Measurements from ENCODE around the gene TRAK1.

The TRAK1 gene

DNA sequence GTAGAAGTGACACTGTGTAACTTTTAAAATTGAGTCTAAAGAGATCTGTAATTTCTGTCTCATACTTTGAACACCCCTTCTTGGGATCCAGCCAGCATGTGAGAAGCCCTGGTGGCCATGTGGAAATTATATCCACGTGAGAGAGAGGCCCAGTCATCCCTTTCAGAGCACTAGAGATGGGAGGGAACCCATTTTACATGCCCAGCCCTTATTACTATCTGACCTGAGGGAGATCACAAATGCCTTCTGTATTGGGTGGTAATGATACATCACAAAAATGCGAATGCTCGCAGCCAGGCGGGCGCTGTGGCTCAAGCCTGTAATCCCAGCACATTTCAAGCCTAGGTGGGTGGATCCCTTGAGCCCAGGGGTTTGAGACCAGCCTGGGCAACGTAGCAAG, 27.3 kb upstream of the TRAK1 start:
- Histone ChIP-seq H3K4me1 (ENCODE audit: control insufficient read depth, insufficient read depth, low read depth, low read length) (peaks cover 14% of the 10 kb centered on the region), H4K91ac (ENCODE audit: low read length) (no peak overlapping the region), H3K9ac (ENCODE audit: low read length) (peak overlapping the region; percentile 83), H3K27ac (ENCODE audit: low read length, poor library complexity, severe bottlenecking) (no peak overlapping the region), H4K8ac (ENCODE audit: low read length) (peak overlapping the region; percentile 49), H2BK5ac (ENCODE audit: low read depth, low read length, poor library complexity, severe bottlenecking) (no peak overlapping the region), H3K79me1 (replicated peaks; ENCODE audit: low read length, poor library complexity, severe bottlenecking) (peaks cover 31% of the 10 kb centered on the region), H3K23ac (ENCODE audit: low read length in 2 of 2) (no peak overlapping the region), H3K14ac (ENCODE audit: low read length in 2 of 2) (no peak overlapping the region), H3K18ac (ENCODE audit: low read depth in 1 of 2, low read length in 2 of 2) (peak overlapping the region; percentile 28 to 32), H2BK120ac (ENCODE audit: low read depth, low read length) (no peak overlapping the region), H3K4ac (ENCODE audit: low read depth in 1 of 2, low read length in 2 of 2) (peak overlapping the region in 1 of 2 experiments; percentile 41), H3K36me3 (ENCODE audit: control insufficient read depth in 1 of 2, insufficient read depth in 2 of 2, low read depth in 1 of 2, low read length in 2 of 2) (no peaks in the 10 kb centered on the region), H2AK5ac (ENCODE audit: low read length, severe bottlenecking) (peak overlapping the region; percentile 83), H3K27me3 (ENCODE audit: control insufficient read depth in 1 of 2, insufficient read depth in 1 of 2, low read length in 2 of 2) (no peaks in the 10 kb centered on the region), H3K4me2 (ENCODE audit: low read length, poor library complexity, severe bottlenecking) (no peak overlapping the region), H3K4me3 (ENCODE audit: insufficient read depth in 1 of 2, low read depth in 1 of 2, low read length in 2 of 2) (no peak overlapping the region), H2AFZ (ENCODE audit: low read depth, low read length) (no peak overlapping the region), H2BK12ac (ENCODE audit: low read length in 2 of 2) (peak overlapping the region; percentile 6 to 28), H2BK15ac (ENCODE audit: low read depth, poor library complexity, severe bottlenecking) (peak overlapping the region; percentile 75), H3K9me3 (ENCODE audit: control insufficient read depth, low read length) (no peaks in the 10 kb centered on the region)
- 97% methylated on average over 4 of the region's 6 CpGs for WGBS
- DNase-seq: peak; percentile 68

DNA sequence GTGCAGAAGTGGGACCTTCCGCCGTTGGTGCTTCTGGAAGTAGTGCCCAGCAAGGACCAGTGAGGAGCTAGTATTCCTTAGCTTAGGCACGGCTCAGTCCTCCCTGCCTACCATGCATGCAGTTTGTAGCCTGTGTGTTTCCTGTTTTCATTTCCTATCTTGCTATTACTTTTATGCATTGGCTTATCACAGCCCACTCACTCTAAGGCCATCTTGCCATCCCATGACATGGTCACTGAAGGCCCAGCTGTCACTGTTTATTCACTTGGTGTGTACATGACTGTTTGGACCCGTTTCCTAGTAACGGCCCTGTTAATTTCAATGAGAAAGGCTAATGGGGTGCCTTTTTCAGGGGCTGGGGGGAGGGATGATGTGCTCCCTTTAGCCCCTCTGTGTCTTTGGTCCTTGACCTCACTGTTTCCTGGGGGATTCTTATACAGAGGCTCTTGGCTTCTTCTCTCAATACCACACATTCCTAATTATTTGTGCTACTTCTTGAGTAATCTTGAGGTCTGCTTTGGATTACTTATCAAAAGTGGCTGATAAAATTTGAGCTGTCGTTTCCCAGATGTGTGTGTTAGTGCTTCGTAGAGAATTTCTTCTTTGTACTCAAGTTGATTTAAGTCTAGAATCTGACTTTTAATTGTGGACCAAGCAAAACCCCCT, 24.5 kb upstream of the TRAK1 start:
- peaks cover 34% of the 10 kb centered on the region for H3K79me1 ChIP-seq (replicated peaks; ENCODE audit: low read length, poor library complexity, severe bottlenecking)
- no peaks in the 10 kb centered on the region for H3K27me3 ChIP-seq (ENCODE audit: control insufficient read depth in 1 of 2, insufficient read depth in 1 of 2, low read length in 2 of 2)
- H3K23ac ChIP-seq (ENCODE audit: low read length in 2 of 2): no peak overlapping the region
- peak overlapping the region; percentile 3 to 62 for H3K18ac ChIP-seq (ENCODE audit: low read depth in 1 of 2, low read length in 2 of 2)
- H3K9ac ChIP-seq (ENCODE audit: low read length): peak overlapping the region; percentile 94
- H4K91ac ChIP-seq (ENCODE audit: low read length): peak overlapping the region; percentile 8
- H3K4ac ChIP-seq (ENCODE audit: low read depth in 1 of 2, low read length in 2 of 2): peak overlapping the region; percentile 3 to 13
- no peak overlapping the region for H2BK120ac ChIP-seq (ENCODE audit: low read depth, low read length)
- no peak overlapping the region for H3K27ac ChIP-seq (ENCODE audit: low read length, poor library complexity, severe bottlenecking)
- H3K36me3 ChIP-seq (ENCODE audit: control insufficient read depth in 1 of 2, insufficient read depth in 2 of 2, low read depth in 1 of 2, low read length in 2 of 2): no peaks in the 10 kb centered on the region
- DNase-seq: peak; percentile 89
- peak overlapping the region in 1 of 2 experiments; percentile 19 for H3K14ac ChIP-seq (ENCODE audit: low read length in 2 of 2)
- peak overlapping the region; percentile 7 to 95 for H2BK12ac ChIP-seq (ENCODE audit: low read length in 2 of 2)
- no peak overlapping the region for H2BK15ac ChIP-seq (ENCODE audit: low read depth, poor library complexity, severe bottlenecking)
- H3K4me3 ChIP-seq (ENCODE audit: insufficient read depth in 1 of 2, low read depth in 1 of 2, low read length in 2 of 2): peak overlapping the region in 1 of 2 experiments; percentile 41
- H2BK5ac ChIP-seq (ENCODE audit: low read depth, low read length, poor library complexity, severe bottlenecking): no peak overlapping the region
- peak overlapping the region; percentile 66 for H4K8ac ChIP-seq (ENCODE audit: low read length)
- WGBS: 57% methylated on average over 7 of the region's 7 CpGs
- H2AFZ ChIP-seq (ENCODE audit: low read depth, low read length): no peak overlapping the region
- H3K4me1 ChIP-seq (ENCODE audit: control insufficient read depth, insufficient read depth, low read depth, low read length): peaks cover 15% of the 10 kb centered on the region
- H3K4me2 ChIP-seq (ENCODE audit: low read length, poor library complexity, severe bottlenecking): no peak overlapping the region
- no peaks in the 10 kb centered on the region for H3K9me3 ChIP-seq (ENCODE audit: control insufficient read depth, low read length)
- peak overlapping the region; percentile 31 for H2AK5ac ChIP-seq (ENCODE audit: low read length, severe bottlenecking)

DNA sequence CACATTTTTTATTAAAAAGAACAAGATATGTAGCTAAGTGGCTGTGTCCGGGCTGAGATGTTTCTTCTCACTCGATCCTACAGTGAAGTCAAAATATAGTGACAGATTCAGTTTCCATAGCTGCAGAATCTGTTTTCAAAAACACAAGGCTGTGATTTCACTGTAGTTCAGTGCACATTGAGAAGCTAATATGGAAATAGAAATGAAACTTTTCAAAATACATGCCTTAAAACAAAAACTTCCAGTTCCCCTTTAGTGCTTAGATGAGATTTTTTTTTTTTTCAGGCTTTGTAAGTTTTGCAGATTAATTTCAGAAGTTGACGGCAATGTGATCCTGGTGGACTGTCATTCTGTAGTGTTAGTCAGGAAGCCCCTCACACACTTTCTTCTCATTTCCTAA, 23.8 kb upstream of the TRAK1 start:
- WGBS: 42% methylated on average over 3 of the region's 3 CpGs
- no peak overlapping the region for H2AFZ ChIP-seq (ENCODE audit: low read depth, low read length)
- no peak overlapping the region for H4K91ac ChIP-seq (ENCODE audit: low read length)
- H2AK5ac ChIP-seq (ENCODE audit: low read length, severe bottlenecking): no peak overlapping the region
- H2BK5ac ChIP-seq (ENCODE audit: low read depth, low read length, poor library complexity, severe bottlenecking): no peak overlapping the region
- H2BK15ac ChIP-seq (ENCODE audit: low read depth, poor library complexity, severe bottlenecking): no peak overlapping the region
- no peaks in the 10 kb centered on the region for H3K36me3 ChIP-seq (ENCODE audit: control insufficient read depth in 1 of 2, insufficient read depth in 2 of 2, low read depth in 1 of 2, low read length in 2 of 2)
- no peaks in the 10 kb centered on the region for H3K27me3 ChIP-seq (ENCODE audit: control insufficient read depth in 1 of 2, insufficient read depth in 1 of 2, low read length in 2 of 2)
- no peak overlapping the region for H3K4ac ChIP-seq (ENCODE audit: low read depth in 1 of 2, low read length in 2 of 2)
- no peak overlapping the region for H3K18ac ChIP-seq (ENCODE audit: low read depth in 1 of 2, low read length in 2 of 2)
- H2BK120ac ChIP-seq (ENCODE audit: low read depth, low read length): no peak overlapping the region
- H3K4me2 ChIP-seq (ENCODE audit: low read length, poor library complexity, severe bottlenecking): no peak overlapping the region
- H4K8ac ChIP-seq (ENCODE audit: low read length): no peak overlapping the region
- DNase-seq: peak; percentile 93
- H3K9ac ChIP-seq (ENCODE audit: low read length): peak overlapping the region; percentile 94
- no peak overlapping the region for H3K27ac ChIP-seq (ENCODE audit: low read length, poor library complexity, severe bottlenecking)
- H3K23ac ChIP-seq (ENCODE audit: low read length in 2 of 2): no peak overlapping the region
- H3K4me1 ChIP-seq (ENCODE audit: control insufficient read depth, insufficient read depth, low read depth, low read length): peaks cover 17% of the 10 kb centered on the region
- peaks cover 34% of the 10 kb centered on the region for H3K79me1 ChIP-seq (replicated peaks; ENCODE audit: low read length, poor library complexity, severe bottlenecking)
- no peaks in the 10 kb centered on the region for H3K9me3 ChIP-seq (ENCODE audit: control insufficient read depth, low read length)
- peak overlapping the region in 1 of 2 experiments; percentile 41 for H3K4me3 ChIP-seq (ENCODE audit: insufficient read depth in 1 of 2, low read depth in 1 of 2, low read length in 2 of 2)
- no peak overlapping the region for H2BK12ac ChIP-seq (ENCODE audit: low read length in 2 of 2)
- H3K14ac ChIP-seq (ENCODE audit: low read length in 2 of 2): no peak overlapping the region

DNA sequence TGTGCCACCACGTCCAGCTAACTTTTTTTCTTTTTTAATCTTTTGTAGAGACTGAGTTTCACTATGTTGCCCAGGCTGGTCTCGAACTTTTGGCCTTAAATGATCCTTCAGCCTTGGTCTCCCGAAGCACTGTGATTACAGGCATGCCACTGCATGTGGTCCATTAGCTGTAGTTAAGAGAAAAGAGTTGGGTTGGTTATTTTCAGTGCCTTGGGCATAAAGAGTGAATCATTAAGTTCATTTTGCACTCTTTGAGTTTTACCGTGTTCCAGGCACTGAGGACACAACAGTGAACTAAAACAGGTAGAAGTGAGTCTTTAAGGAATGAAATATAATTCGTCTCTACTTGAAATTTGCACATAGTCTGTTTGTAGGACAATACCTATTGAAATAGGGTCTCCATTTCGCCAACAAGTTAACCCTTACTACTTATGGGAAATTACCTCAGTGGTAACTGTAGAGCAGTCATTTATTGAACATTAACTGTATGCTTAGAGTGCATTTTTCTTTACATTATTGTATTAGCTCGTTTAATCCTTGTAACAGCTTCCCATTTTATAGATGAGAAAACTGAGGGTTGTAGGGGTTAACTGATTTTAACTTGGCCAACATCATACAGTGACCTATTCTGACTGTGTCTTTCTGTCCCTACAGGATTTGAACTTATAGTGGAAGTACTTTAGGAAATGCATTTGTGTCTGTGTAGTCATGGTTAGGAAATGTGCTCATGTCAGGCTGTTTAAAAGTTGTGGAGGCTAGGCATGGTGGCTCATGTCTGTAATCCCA, 22.7 kb upstream of the TRAK1 start:
- no peak overlapping the region for H2BK120ac ChIP-seq (ENCODE audit: low read depth, low read length)
- H2BK15ac ChIP-seq (ENCODE audit: low read depth, poor library complexity, severe bottlenecking): no peak overlapping the region
- no peaks in the 10 kb centered on the region for H3K27me3 ChIP-seq (ENCODE audit: control insufficient read depth in 1 of 2, insufficient read depth in 1 of 2, low read length in 2 of 2)
- H3K18ac ChIP-seq (ENCODE audit: low read depth in 1 of 2, low read length in 2 of 2): no peak overlapping the region
- no peak overlapping the region for H3K27ac ChIP-seq (ENCODE audit: low read length, poor library complexity, severe bottlenecking)
- peaks cover 30% of the 10 kb centered on the region for H3K79me1 ChIP-seq (replicated peaks; ENCODE audit: low read length, poor library complexity, severe bottlenecking)
- H3K4me1 ChIP-seq (ENCODE audit: control insufficient read depth, insufficient read depth, low read depth, low read length): peaks cover 22% of the 10 kb centered on the region
- H4K91ac ChIP-seq (ENCODE audit: low read length): no peak overlapping the region
- H4K8ac ChIP-seq (ENCODE audit: low read length): no peak overlapping the region
- DNase-seq: no peak
- H3K4me2 ChIP-seq (ENCODE audit: low read length, poor library complexity, severe bottlenecking): no peak overlapping the region
- H3K36me3 ChIP-seq (ENCODE audit: control insufficient read depth in 1 of 2, insufficient read depth in 2 of 2, low read depth in 1 of 2, low read length in 2 of 2): no peaks in the 10 kb centered on the region
- H3K4me3 ChIP-seq (ENCODE audit: insufficient read depth in 1 of 2, low read depth in 1 of 2, low read length in 2 of 2): no peak overlapping the region
- H2AK5ac ChIP-seq (ENCODE audit: low read length, severe bottlenecking): no peak overlapping the region
- H2BK5ac ChIP-seq (ENCODE audit: low read depth, low read length, poor library complexity, severe bottlenecking): no peak overlapping the region
- peak overlapping the region; percentile 94 for H3K9ac ChIP-seq (ENCODE audit: low read length)
- H3K9me3 ChIP-seq (ENCODE audit: control insufficient read depth, low read length): no peaks in the 10 kb centered on the region
- over 99% methylated on average over 5 of the region's 7 CpGs for WGBS
- no peak overlapping the region for H2AFZ ChIP-seq (ENCODE audit: low read depth, low read length)
- H3K4ac ChIP-seq (ENCODE audit: low read depth in 1 of 2, low read length in 2 of 2): no peak overlapping the region
- H3K14ac ChIP-seq (ENCODE audit: low read length in 2 of 2): no peak overlapping the region
- H3K23ac ChIP-seq (ENCODE audit: low read length in 2 of 2): no peak overlapping the region
- H2BK12ac ChIP-seq (ENCODE audit: low read length in 2 of 2): peak overlapping the region; percentile 8 to 57
